Gastrocnemius medialis (tissue), 4 donors: ENCODE measurements around the gene SERTAD2.

Experiments used
- CTCF ChIP-seq, 5 experiments: fragments of 450-650 bp in 3 of 5; fragments of 200-600 bp in 2 of 5; sonication (generic) in 2 of 5; IDR thresholded peaks in 4 of 5; conservative IDR thresholded peaks in 1 of 5; 1 replicate in 4 of 5; 2 replicates in 1 of 5; pipeline ENCODE4 v1.5.1; 2016 to 2019; ENCODE audit warnings: antibody characterized with exemption in 5 of 5, mild to moderate bottlenecking in 3 of 5, moderate library complexity in 3 of 5
- POLR2A ChIP-seq, 2 donors: fragments of 450-650 bp; IDR thresholded peaks; one replicate each; pipeline ENCODE4 v1.6.1; 2017; ENCODE audit warnings: antibody characterized with exemption in 2 of 2, mild to moderate bottlenecking in 2 of 2, moderate library complexity in 2 of 2

GRCh38 chr2:64635976-64636911, 17.5 kb downstream of the SERTAD2 start:
- no peak for TF ChIP-seq CTCF (IDR thresholded peaks at IDR 0.05 in 4 of 5, conservative IDR thresholded peaks at IDR 0.05 in 1 of 5)
- no peak for TF ChIP-seq POLR2A (IDR thresholded peaks at IDR 0.05)
